ENCODE results near the gene HK1. TPM values are rescaled to one million over a fixed set of nuclear protein-coding genes. Genes with fewer than 3 reads are reported as not detected.
"Not testable (repeated sequence)": the region's sequence is repeated elsewhere in the genome, so short reads cannot be mapped to it uniquely, and the experiment has no call there.

The HK1 gene
- total and polyA plus RNA-seq, 9 donors, result 19.7 to 40.8 (median 30.6) TPM

DNA sequence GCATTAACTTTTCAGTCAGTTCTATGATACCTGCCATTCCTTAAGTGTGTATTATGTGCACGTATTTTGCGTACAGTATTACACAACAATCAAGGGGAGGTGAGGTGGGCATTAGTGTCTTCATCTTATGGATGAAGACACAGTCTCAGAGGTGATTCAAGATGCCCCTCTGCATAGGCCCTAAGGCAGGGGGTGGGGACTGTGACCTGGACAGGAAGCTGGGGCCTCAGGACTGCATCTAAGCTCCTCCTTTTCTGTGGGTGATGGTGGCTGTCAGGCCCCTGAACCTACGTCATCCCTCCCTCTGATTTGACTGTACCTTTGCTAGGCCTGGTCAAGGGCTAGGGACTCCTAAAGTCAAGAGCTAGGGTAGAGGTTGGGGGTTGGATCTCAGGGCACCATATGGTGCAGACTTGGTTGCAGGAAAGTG lies 38.9 kb downstream of the HK1 start:
- Histone ChIP-seq H3K27ac (ENCODE audit: low read length) (no peak overlapping the region), H3K4me3 (ENCODE audit: low read length) (no peak overlapping the region), H3K9me3 (replicated peaks; ENCODE audit: control insufficient read depth, low read depth, low read length) (no peaks in the 10 kb centered on the region), H3K36me3 (ENCODE audit: control insufficient read depth, insufficient read depth, low read length) (no peaks in the 10 kb centered on the region), H3K27me3 (ENCODE audit: control insufficient read depth, insufficient read depth, low read length) (no peaks in the 10 kb centered on the region), H3K4me1 (ENCODE audit: control insufficient read depth, insufficient read depth, low read length) (peaks cover 18% of the 10 kb centered on the region)
- no CpG with 5 or more reads among the region's 3 CpGs for WGBS (ENCODE audit: insufficient coverage)
- DNase-seq, result no peak

DNA sequence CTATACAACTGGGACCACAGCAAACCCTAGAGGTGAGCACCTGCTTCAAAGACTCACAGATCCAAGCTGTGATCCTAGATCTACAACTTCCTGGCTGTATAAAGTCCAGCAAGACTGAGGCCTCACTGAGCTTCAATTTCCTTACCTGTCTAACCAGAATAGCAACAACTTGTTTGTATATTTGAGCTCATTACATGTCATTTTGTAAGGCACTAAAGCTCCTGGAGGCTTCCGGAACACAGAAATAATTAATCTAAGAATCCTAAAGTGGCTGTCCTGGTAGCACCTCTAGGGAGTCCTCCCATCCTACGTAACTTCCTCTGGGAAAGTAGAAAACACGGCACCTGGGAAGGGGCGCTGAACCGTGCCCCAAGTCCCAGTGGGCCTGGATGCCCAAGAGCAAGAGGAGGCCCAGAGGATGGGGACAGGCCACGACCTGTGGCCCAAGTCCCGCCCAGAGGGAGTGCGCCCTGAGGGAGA lies 39.4 kb downstream of the HK1 start:
- Histone ChIP-seq H3K27me3 (ENCODE audit: control insufficient read depth, insufficient read depth, low read length) (no peaks in the 10 kb centered on the region), H3K4me1 (ENCODE audit: control insufficient read depth, insufficient read depth, low read length) (peaks cover 18% of the 10 kb centered on the region), H3K9me3 (replicated peaks; ENCODE audit: control insufficient read depth, low read depth, low read length) (no peaks in the 10 kb centered on the region), H3K4me3 (ENCODE audit: low read length) (peak overlapping the region; percentile 63), H3K27ac (ENCODE audit: low read length) (no peak overlapping the region), H3K36me3 (ENCODE audit: control insufficient read depth, insufficient read depth, low read length) (no peaks in the 10 kb centered on the region)
- 33% methylated on average over 7 of the region's 8 CpGs for WGBS (ENCODE audit: insufficient coverage)
- no peak for DNase-seq

DNA sequence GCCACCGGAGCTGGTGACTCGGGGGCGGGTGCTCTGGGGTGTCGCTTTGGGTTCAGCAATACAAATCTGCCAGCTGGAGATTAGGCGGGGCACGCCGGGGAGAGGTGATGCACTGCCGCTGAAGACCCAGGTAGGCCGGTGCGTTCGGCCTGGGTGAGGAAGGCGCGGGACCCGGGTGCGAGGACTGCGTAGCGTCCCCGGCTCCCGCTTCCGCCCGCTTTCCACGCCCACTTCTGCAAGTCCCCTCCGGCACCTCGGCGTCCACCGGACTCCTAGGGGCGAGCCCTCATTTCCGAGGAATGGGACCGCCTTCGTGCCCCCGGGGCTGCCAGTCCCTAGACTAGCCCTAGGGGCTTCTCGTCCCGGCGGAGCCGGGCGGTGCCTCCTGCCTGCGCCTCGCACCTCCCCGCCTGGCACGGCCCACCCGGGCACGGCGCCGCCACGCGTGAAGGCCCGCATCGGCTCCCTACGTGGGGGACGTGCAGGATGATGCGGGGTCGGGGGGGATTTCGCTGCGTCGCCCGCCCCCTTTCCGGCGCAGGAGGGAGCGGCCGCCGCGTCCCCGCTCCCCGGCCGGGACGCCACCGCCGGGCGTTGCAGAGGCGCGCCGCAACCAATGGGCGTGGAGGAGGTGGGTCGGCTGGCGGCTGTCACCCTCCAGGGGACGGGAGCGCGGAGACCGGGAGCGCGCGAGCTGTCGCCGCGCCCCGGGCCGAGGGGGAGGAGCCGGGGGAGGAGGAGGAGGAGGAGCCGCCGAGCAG lies 40.0 kb downstream of the HK1 start:
- Histone ChIP-seq H3K9me3 (replicated peaks; ENCODE audit: control insufficient read depth, low read depth, low read length) (no peaks in the 10 kb centered on the region), H3K27ac (ENCODE audit: low read length) (peak overlapping the region; percentile 53), H3K36me3 (ENCODE audit: control insufficient read depth, insufficient read depth, low read length) (no peaks in the 10 kb centered on the region), H3K27me3 (ENCODE audit: control insufficient read depth, insufficient read depth, low read length) (no peaks in the 10 kb centered on the region), H3K4me1 (ENCODE audit: control insufficient read depth, insufficient read depth, low read length) (peaks cover 18% of the 10 kb centered on the region), H3K4me3 (ENCODE audit: low read length) (peak overlapping the region; percentile 63)
- under 1% methylated on average over 89 of the region's 90 CpGs for WGBS (ENCODE audit: insufficient coverage)
- DNase-seq, result peak; percentile 96

DNA sequence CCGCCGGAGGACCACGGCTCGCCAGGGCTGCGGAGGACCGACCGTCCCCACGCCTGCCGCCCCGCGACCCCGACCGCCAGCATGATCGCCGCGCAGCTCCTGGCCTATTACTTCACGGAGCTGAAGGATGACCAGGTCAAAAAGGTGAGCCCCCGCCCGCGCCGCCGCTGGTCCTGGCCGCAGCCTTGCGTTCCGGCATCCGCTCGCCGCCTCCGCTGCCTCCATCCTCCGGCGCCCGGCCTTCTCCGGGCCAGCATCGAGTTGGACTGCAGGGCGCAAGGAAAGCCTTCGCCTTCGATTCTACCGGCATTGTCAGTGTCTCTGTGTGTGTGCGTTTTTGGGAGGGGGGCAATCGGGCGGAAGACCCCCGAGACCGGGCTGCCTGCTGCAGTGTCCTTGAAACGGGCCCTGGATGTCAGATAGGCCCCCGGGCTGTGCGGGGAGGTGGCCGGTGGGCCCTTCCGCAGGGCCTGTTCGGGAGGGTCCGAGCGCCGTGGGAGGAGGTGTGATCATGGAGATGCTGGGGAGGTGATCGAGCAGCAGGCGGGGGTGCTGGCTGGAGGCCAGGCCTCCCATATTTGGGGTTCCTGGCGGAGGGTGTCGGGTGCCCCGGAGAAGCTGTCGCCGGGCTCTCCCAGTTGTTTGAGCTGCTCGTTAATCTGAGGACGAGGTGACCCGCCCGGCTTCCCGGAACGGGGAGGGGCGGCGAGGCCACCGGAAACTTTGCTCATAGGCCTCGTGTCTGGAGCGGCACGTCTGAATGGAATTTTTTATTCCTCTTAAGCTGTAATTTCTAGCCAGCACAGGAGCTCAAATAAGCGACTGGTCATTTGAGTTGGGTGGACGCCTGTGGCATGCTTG lies 40.8 kb downstream of the HK1 start:
- Histone ChIP-seq H3K36me3 (ENCODE audit: control insufficient read depth, insufficient read depth, low read length) (no peaks in the 10 kb centered on the region), H3K9me3 (replicated peaks; ENCODE audit: control insufficient read depth, low read depth, low read length) (no peaks in the 10 kb centered on the region), H3K4me1 (ENCODE audit: control insufficient read depth, insufficient read depth, low read length) (peaks cover 18% of the 10 kb centered on the region), H3K27ac (ENCODE audit: low read length) (peak overlapping the region; percentile 74), H3K27me3 (ENCODE audit: control insufficient read depth, insufficient read depth, low read length) (no peaks in the 10 kb centered on the region), H3K4me3 (ENCODE audit: low read length) (peak overlapping the region; percentile 59)
- DNase-seq, result peak; percentile 85
- under 1% methylated on average over 62 of the region's 73 CpGs for WGBS (ENCODE audit: insufficient coverage)

DNA sequence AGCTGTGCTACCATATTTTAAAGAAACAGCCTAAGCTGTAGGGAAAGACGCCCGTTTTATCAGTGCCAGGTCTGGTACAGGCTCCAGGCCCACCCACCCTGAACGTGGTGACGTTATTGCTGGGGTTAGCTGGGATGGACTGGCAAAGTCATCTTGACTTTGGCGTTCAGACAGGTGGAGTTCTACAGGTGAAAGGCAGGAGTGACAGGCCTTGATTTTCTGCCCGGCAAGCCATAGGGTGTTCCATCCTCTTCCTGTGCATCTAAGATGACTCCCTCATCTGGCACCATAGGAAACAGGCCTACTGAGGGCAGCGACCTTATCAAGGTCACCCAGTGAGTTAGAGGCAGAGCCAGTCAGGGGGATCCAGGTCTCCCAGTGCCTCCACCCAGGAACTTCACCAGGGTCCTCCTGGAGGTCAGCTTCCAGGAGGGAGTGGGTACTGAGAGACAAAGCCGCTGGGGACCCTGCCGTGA lies 41.6 kb downstream of the HK1 start:
- DNase-seq, result no peak
- Histone ChIP-seq H3K27me3 (ENCODE audit: control insufficient read depth, insufficient read depth, low read length) (no peaks in the 10 kb centered on the region), H3K9me3 (replicated peaks; ENCODE audit: control insufficient read depth, low read depth, low read length) (no peaks in the 10 kb centered on the region), H3K4me1 (ENCODE audit: control insufficient read depth, insufficient read depth, low read length) (peaks cover 18% of the 10 kb centered on the region), H3K27ac (ENCODE audit: low read length) (peak overlapping the region; percentile 65), H3K4me3 (ENCODE audit: low read length) (peak overlapping the region; percentile 59), H3K36me3 (ENCODE audit: control insufficient read depth, insufficient read depth, low read length) (no peaks in the 10 kb centered on the region)
- WGBS (ENCODE audit: insufficient coverage), result 64% methylated on average over 6 of the region's 9 CpGs

DNA sequence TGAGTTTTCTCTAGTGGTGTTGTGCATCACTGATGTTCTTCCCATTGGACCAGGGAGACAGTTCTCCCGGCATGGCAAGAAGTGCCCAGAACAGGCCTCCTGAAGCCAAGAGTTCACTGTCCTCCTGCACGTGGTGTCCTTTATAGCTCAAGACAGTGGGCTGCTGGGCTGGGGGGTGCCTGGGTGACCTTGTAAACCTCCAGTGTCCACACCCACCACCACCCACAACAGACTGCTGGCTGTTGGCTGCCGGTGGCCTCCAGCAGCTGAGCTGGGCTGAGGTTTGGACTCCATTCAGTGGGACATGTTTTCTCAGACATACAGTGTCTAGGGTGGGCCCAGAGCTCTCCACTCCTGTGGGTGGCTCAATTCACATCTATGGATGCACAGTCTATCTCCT lies 42.2 kb downstream of the HK1 start:
- Histone ChIP-seq H3K9me3 (replicated peaks; ENCODE audit: control insufficient read depth, low read depth, low read length) (no peaks in the 10 kb centered on the region), H3K4me3 (ENCODE audit: low read length) (no peak overlapping the region), H3K27me3 (ENCODE audit: control insufficient read depth, insufficient read depth, low read length) (no peaks in the 10 kb centered on the region), H3K36me3 (ENCODE audit: control insufficient read depth, insufficient read depth, low read length) (no peaks in the 10 kb centered on the region), H3K4me1 (ENCODE audit: control insufficient read depth, insufficient read depth, low read length) (peaks cover 18% of the 10 kb centered on the region), H3K27ac (ENCODE audit: low read length) (no peak overlapping the region)
- no peak for DNase-seq
- WGBS (ENCODE audit: insufficient coverage), result 80% methylated on average over 3 of the region's 3 CpGs

DNA sequence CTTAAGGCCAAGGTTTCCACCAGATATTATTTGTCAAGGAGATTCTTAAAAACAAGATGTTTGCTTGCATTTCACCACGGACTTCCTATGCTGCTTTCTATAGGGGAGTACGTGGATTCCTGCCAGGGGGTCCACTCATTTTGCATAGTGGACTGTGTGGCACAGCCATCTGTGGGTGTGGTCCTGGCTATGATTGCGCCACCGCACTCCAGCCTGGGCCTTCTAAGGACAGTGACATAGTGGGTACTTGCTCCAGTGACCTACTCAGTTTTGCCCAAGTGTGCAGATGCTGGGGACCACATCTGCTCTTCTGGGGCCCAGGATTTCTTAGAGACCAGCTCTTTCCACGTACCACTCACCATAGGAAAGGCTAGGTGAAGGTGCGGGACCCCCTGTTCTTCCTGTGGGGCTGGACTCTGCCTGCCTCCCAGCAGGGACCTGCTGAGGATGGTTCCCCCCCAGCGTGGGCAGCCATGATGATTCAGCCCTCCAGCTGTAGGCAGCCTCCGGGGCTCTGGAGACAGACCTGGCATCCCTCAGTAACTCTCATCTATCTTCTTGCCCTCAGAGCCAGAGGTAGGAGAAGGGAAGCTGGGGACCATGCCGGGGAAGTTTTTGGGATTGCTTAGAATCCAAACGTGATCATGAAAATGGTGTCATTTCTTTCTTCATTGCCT lies 42.9 kb downstream of the HK1 start:
- no peak overlapping the region for H3K4me3 ChIP-seq (ENCODE audit: low read length)
- H3K36me3 ChIP-seq (ENCODE audit: control insufficient read depth, insufficient read depth, low read length), result no peaks in the 10 kb centered on the region
- no peaks in the 10 kb centered on the region for H3K27me3 ChIP-seq (ENCODE audit: control insufficient read depth, insufficient read depth, low read length)
- no peak for DNase-seq
- H3K27ac ChIP-seq (ENCODE audit: low read length), result no peak overlapping the region
- no peaks in the 10 kb centered on the region for H3K9me3 ChIP-seq (replicated peaks; ENCODE audit: control insufficient read depth, low read depth, low read length)
- 83% methylated on average over 4 of the region's 10 CpGs for WGBS (ENCODE audit: insufficient coverage)
- peaks cover 18% of the 10 kb centered on the region for H3K4me1 ChIP-seq (ENCODE audit: control insufficient read depth, insufficient read depth, low read length)

DNA sequence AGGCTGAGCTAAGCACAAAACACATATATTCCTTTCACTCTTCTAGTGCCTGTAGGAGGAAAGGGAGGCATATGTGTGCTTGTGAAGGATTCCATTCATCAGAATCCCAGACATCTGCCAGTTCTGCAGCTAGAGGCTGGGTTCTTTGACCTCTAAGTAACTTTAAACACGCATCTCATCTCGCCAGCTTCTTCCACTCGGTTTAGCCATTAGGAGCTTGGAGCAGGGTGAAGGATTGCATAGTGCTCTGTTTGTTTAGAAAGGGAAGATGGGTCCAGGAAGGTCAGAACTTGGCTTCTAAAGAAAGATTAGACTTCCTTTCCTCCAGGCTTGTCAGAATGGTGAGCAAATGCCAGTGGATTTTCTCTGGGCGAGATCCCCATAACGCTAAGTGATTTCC lies 43.6 kb downstream of the HK1 start:
- Histone ChIP-seq H3K4me1 (ENCODE audit: control insufficient read depth, insufficient read depth, low read length) (peaks cover 18% of the 10 kb centered on the region), H3K9me3 (replicated peaks; ENCODE audit: control insufficient read depth, low read depth, low read length) (no peaks in the 10 kb centered on the region), H3K27me3 (ENCODE audit: control insufficient read depth, insufficient read depth, low read length) (no peaks in the 10 kb centered on the region), H3K4me3 (ENCODE audit: low read length) (no peak overlapping the region), H3K36me3 (ENCODE audit: control insufficient read depth, insufficient read depth, low read length) (no peaks in the 10 kb centered on the region), H3K27ac (ENCODE audit: low read length) (no peak overlapping the region)
- DNase-seq, result no peak
- WGBS (ENCODE audit: insufficient coverage), result no CpG with 5 or more reads among the region's 5 CpGs

DNA sequence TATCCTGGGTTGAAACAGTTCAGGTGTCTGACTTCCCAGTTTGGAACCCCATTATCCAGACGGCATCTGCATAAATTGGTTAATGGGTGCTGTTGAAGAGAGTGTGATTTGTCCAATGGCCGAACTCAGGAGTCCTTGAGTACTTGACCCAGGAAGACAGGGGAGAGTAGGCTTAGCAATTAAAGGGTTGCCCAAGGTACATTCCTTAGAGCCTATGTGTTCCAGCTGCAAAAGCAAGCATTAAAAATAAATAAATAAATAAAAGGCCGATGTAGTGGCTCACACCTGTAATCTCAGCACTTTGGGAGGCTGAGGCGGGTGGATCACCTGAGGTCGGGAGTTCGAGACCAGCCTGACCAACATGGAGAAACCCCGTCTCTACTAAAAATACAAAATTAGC lies 44.0 kb downstream of the HK1 start:
- not testable (repeated sequence) for DNase-seq; H3K4me3 ChIP-seq (ENCODE audit: low read length); H3K36me3 ChIP-seq (ENCODE audit: control insufficient read depth, insufficient read depth, low read length); H3K27ac ChIP-seq (ENCODE audit: low read length); H3K9me3 ChIP-seq (replicated peaks; ENCODE audit: control insufficient read depth, low read depth, low read length); H3K27me3 ChIP-seq (ENCODE audit: control insufficient read depth, insufficient read depth, low read length)
- WGBS (ENCODE audit: insufficient coverage), result 80% methylated on average over 2 of the region's 7 CpGs
- H3K4me1 ChIP-seq (ENCODE audit: control insufficient read depth, insufficient read depth, low read length), result peaks cover 18% of the 10 kb centered on the region

DNA sequence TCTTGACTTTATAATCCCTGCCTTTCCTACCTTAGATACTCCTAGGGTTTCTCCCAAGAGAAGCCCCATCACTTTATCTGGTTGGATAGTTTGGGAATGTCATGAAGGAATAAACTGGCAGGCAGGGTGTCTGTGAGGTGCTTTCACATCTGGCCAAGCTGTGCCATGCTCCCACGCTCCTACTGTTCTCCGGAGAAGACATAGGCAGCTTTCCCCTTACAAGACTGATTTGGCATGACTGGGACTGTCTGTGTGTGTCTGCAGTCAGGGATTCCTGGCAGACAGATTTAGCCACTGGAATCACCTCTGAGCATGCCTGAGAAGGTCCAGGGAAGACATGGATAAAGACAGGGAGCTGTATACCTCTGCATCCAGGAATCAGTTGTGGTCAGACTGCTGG lies 45.3 kb downstream of the HK1 start:
- Histone ChIP-seq H3K9me3 (replicated peaks; ENCODE audit: control insufficient read depth, low read depth, low read length) (no peaks in the 10 kb centered on the region), H3K27me3 (ENCODE audit: control insufficient read depth, insufficient read depth, low read length) (no peaks in the 10 kb centered on the region), H3K4me3 (ENCODE audit: low read length) (no peak overlapping the region), H3K36me3 (ENCODE audit: control insufficient read depth, insufficient read depth, low read length) (no peaks in the 10 kb centered on the region), H3K27ac (ENCODE audit: low read length) (no peak overlapping the region), H3K4me1 (ENCODE audit: control insufficient read depth, insufficient read depth, low read length) (peaks cover 29% of the 10 kb centered on the region)
- 80% methylated on average over 2 of the region's 2 CpGs for WGBS (ENCODE audit: insufficient coverage)
- DNase-seq, result no peak
